Lung microvascular endothelial cell (primary cell): Measurements from ENCODE around the gene MMP17. TPM values are rescaled to one million over a fixed set of nuclear protein-coding genes. Genes with fewer than 3 reads are reported as not detected.
A peak's percentile ranks its signal among the peaks of the same experiment; 100 is the strongest.

ENCODE experiments used
- DNase-seq, 2 donors: peaks; one replicate each; pipeline versions ENCODE4 v3.0.0 to v3.0.0-alpha.2; 2010; ENCODE audit warnings: low read depth in 2 of 2
- total RNA-seq: library from RNA; depleted of rRNA; stranded (reverse); fragments of >200 nt; gene quantifications from 2 replicates; pipeline ENCODE4 v1.2.1, GENCODE V29; 2014

Gene MMP17
- 5.0 and 9.9 TPM in 2 replicates for total RNA-seq

GRCh38 chr12:131827961-131828534 is at the start of gene MMP17:
TSS of gene MMP17 (plus strand) at chr12:131828393. CDS start at chr12:131828495, 102 bp downstream.
- peak; percentile 75 for DNase-seq

GRCh38 chr12:131779027-131779426 is 49.2 kb upstream of the MMP17 start:
- no peak for DNase-seq

- no peak for DNase-seq
Observed at GRCh38 chr12:131782061-131782460, 46.1 kb upstream of the MMP17 start.

- peak in 1 of 2 donors; percentile 85 for DNase-seq
Observed at GRCh38 chr12:131783915-131784541, 44.2 kb upstream of the MMP17 start.

GRCh38 chr12:131784909-131785762 is 43.1 kb upstream of the MMP17 start:
- DNase-seq, result no peak

GRCh38 chr12:131785763-131786330 is 42.3 kb upstream of the MMP17 start:
- no peak for DNase-seq

- no peak for DNase-seq
Observed at GRCh38 chr12:131786331-131786730, 41.9 kb upstream of the MMP17 start.

- no peak for DNase-seq
Observed at GRCh38 chr12:131787143-131787660, 41.0 kb upstream of the MMP17 start.

GRCh38 chr12:131788070-131788469 is 40.1 kb upstream of the MMP17 start:
- DNase-seq, result no peak

GRCh38 chr12:131789638-131790037 is 38.6 kb upstream of the MMP17 start:
- DNase-seq, result no peak

GRCh38 chr12:131793243-131794022 is 34.8 kb upstream of the MMP17 start:
- DNase-seq, result no peak

- no peak for DNase-seq
Observed at GRCh38 chr12:131794061-131794460, 34.1 kb upstream of the MMP17 start.

- DNase-seq, result no peak
Observed at GRCh38 chr12:131794573-131794972, 33.6 kb upstream of the MMP17 start.

GRCh38 chr12:131795064-131795463 is 33.1 kb upstream of the MMP17 start:
- no peak for DNase-seq

GRCh38 chr12:131795690-131796410 is 32.3 kb upstream of the MMP17 start:
- DNase-seq, result no peak

GRCh38 chr12:131796411-131796736 is 31.8 kb upstream of the MMP17 start:
- no peak for DNase-seq

- no peak for DNase-seq
Observed at GRCh38 chr12:131796754-131797587, 31.2 kb upstream of the MMP17 start.

- DNase-seq, result no peak
Observed at GRCh38 chr12:131797588-131797934, 30.6 kb upstream of the MMP17 start.

GRCh38 chr12:131799195-131799594 is 29.0 kb upstream of the MMP17 start:
- DNase-seq, result no peak
